Mucosa of descending colon (tissue), 3 donors: ENCODE measurements around the gene NTN1. TPM values are rescaled to one million over a fixed set of nuclear protein-coding genes. Genes with fewer than 3 reads are reported as not detected.

ENCODE experiments used
- ATAC-seq: fragments of 200-7000 bp; cut with Tn5 transposase; one replicate; pipeline ENCODE4 v1.9.1; 2020; ENCODE audit warnings: mild to moderate bottlenecking, moderate library complexity
- DNase-seq, 3 donors: peaks; one replicate each; pipeline ENCODE4 v3.0.0-alpha.2; 2020
- H3K36me3 ChIP-seq: fragments of 200-600 bp; one replicate; pipeline ENCODE4 v1.8.0; 2021; ENCODE audit warnings: low read depth, mild to moderate bottlenecking
- H3K4me1 ChIP-seq: fragments of 200-600 bp; one replicate; pipeline ENCODE4 v1.8.0; 2021; ENCODE audit warnings: low read depth, mild to moderate bottlenecking
- H3K4me3 ChIP-seq: fragments of 200-600 bp; one replicate; pipeline ENCODE4 v1.8.0; 2021; ENCODE audit warnings: mild to moderate bottlenecking
- H3K9me3 ChIP-seq: fragments of 200-600 bp; one replicate; pipeline ENCODE4 v1.8.0; 2021; ENCODE audit warnings: mild to moderate bottlenecking
- CTCF ChIP-seq: fragments of 200-600 bp; IDR thresholded peaks from one replicate; pipeline ENCODE4 v1.8.0; 2022; ENCODE audit warnings: antibody characterized with exemption, mild to moderate bottlenecking
- intact Hi-C, 2 donors: fragments of 100-400 bp; cut with DNase I in 1 of 2; cut with micrococcal nuclease in 1 of 2; formaldehyde crosslinking; loops; one replicate each; pipeline versions ENCODE4 v1.11.0 to v1.11.1; 2022; cut with DNase I, micrococcal nuclease
- total RNA-seq, 3 donors: library from RNA; stranded (reverse); fragmentation: NEBNext Ultra II Directional in 2 of 3; extraction: Animal tissue kit (Norgen Biotek cat#: 25700) in 2 of 3; gene quantifications; one replicate each; pipeline versions ENCODE4 v1.2.1 to v1.2.4, GENCODE V29; 2021 to 2023
- donor health status: DM: no; HTN: no; CAD: no; lungs with moderate emphysema.
- donor health status: DM: no; HTN: no; CAD: no.
- donor health status: DM: no; HTN: yes; CAD: no.

Gene NTN1
- total RNA-seq, 3 donors from 2014 or later: 3.7 to 61.8 (median 4.0) TPM

GRCh38 chr17:9215465-9215864 is 194.2 kb downstream of the NTN1 start:
- H3K36me3 ChIP-seq: no peaks in the 10 kb centered on the region
- intact Hi-C loops: no loop called here
- DNase-seq (no peak), ATAC-seq (no peak)
- peaks cover 3% of the 10 kb centered on the region for H3K4me1 ChIP-seq
- no peak for TF ChIP-seq CTCF
- peaks cover 12% of the 10 kb centered on the region for H3K9me3 ChIP-seq
- H3K4me3 ChIP-seq: no peak overlapping the region

- H3K4me1 ChIP-seq: peaks cover 3% of the 10 kb centered on the region
- ATAC-seq (peak; percentile 70), DNase-seq (peak in 1 of 3 donors; percentile 1)
- intact Hi-C loops: no loop called here
- no peak for TF ChIP-seq CTCF
- no peak overlapping the region for H3K4me3 ChIP-seq
- H3K9me3 ChIP-seq: peaks cover 12% of the 10 kb centered on the region
- H3K36me3 ChIP-seq: no peaks in the 10 kb centered on the region
Observed at GRCh38 chr17:9217151-9218056, 196.1 kb downstream of the NTN1 start.

GRCh38 chr17:9218064-9218635 is 196.8 kb downstream of the NTN1 start:
- Histone ChIP-seq H3K4me3 (no peak overlapping the region), H3K4me1 (peaks cover 3% of the 10 kb centered on the region), H3K36me3 (no peaks in the 10 kb centered on the region), H3K9me3 (peaks cover 12% of the 10 kb centered on the region)
- no peak for TF ChIP-seq CTCF
- DNase-seq (peak in 1 of 3 donors; percentile 12), ATAC-seq (no peak)
- intact Hi-C loops: no loop called here

GRCh38 chr17:9218911-9219310 is 197.6 kb downstream of the NTN1 start:
- no peak for ATAC-seq

More at GRCh38 chr17:9218911-9219310, 197.6 kb downstream of the NTN1 start:
- Histone ChIP-seq H3K36me3 (no peaks in the 10 kb centered on the region), H3K4me3 (no peak overlapping the region), H3K9me3 (peaks cover 12% of the 10 kb centered on the region), H3K4me1 (peaks cover 3% of the 10 kb centered on the region)
- intact Hi-C loops: no loop called here
- DNase-seq: peak in 1 of 3 donors; percentile 40
- no peak for TF ChIP-seq CTCF
